Fibroblast of pulmonary artery (primary cell): ENCODE data around the gene STARD3.
"Not testable (repeated sequence)": the region's sequence is repeated elsewhere in the genome, so short reads cannot be mapped to it uniquely, and the experiment has no call there.

Experiments used
- DNase-seq: peaks from one replicate; pipeline ENCODE4 v3.0.0-alpha.2; 2010; ENCODE audit warnings: low read depth
- H3K4me3 ChIP-seq: replicated peaks from 2 replicates; pipeline ENCODE4 v1.5.1; 2011; ENCODE audit warnings: low read depth, mild to moderate bottlenecking, control low read depth, low read length, moderate library complexity
- TF ChIP-seq, protein P1 (sequence below): IDR thresholded peaks from 2 replicates; pipeline ENCODE4 v1.5.1; 2011; ENCODE audit warnings: mild to moderate bottlenecking, control low read depth, low read length, inconsistent platforms; ENCODE audit errors: missing control alignments

STARD3 gene

DNA sequence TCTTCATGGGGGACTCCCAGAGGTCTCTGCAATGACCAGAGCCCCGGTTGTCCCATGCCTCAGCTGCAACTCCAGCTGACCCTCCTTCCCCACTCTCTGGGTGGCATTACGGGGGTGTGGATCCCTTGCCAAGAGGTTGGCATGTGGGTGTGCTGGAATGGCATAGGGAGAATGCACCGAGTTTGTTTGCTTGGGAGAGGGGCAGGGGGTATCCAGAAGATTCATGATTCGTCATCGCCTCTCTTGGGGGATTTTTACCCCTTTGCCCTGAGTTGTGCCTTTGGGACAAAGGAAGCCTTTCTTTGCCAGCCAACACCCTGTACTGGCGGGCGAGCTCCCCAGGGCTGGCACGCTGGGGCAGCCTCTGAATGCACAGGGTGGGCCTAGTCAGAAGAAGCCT lies 69.4 kb downstream of the STARD3 start:
- TF ChIP-seq, protein P1, sequence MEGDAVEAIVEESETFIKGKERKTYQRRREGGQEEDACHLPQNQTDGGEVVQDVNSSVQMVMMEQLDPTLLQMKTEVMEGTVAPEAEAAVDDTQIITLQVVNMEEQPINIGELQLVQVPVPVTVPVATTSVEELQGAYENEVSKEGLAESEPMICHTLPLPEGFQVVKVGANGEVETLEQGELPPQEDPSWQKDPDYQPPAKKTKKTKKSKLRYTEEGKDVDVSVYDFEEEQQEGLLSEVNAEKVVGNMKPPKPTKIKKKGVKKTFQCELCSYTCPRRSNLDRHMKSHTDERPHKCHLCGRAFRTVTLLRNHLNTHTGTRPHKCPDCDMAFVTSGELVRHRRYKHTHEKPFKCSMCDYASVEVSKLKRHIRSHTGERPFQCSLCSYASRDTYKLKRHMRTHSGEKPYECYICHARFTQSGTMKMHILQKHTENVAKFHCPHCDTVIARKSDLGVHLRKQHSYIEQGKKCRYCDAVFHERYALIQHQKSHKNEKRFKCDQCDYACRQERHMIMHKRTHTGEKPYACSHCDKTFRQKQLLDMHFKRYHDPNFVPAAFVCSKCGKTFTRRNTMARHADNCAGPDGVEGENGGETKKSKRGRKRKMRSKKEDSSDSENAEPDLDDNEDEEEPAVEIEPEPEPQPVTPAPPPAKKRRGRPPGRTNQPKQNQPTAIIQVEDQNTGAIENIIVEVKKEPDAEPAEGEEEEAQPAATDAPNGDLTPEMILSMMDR: no peak
- DNase-seq: no peak
- no peak overlapping the region for H3K4me3 ChIP-seq

DNA sequence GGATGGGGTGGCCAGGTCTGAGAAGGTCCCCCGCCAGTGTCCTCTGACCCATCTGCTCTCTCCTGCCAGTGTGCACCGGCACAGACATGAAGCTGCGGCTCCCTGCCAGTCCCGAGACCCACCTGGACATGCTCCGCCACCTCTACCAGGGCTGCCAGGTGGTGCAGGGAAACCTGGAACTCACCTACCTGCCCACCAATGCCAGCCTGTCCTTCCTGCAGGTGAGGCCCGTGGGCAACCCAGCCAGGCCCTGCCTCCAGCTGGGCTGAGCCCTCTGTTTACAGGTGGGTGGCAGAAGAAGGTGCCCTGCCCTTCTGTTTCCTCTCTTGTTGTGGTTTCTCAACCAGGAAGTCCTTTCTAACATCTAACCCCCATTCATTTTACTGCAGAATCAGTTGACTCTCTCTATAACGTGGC lies 70.0 kb downstream of the STARD3 start:
- H3K4me3 ChIP-seq: no peak overlapping the region
- TF ChIP-seq, protein P1: no peak
- DNase-seq: no peak

DNA sequence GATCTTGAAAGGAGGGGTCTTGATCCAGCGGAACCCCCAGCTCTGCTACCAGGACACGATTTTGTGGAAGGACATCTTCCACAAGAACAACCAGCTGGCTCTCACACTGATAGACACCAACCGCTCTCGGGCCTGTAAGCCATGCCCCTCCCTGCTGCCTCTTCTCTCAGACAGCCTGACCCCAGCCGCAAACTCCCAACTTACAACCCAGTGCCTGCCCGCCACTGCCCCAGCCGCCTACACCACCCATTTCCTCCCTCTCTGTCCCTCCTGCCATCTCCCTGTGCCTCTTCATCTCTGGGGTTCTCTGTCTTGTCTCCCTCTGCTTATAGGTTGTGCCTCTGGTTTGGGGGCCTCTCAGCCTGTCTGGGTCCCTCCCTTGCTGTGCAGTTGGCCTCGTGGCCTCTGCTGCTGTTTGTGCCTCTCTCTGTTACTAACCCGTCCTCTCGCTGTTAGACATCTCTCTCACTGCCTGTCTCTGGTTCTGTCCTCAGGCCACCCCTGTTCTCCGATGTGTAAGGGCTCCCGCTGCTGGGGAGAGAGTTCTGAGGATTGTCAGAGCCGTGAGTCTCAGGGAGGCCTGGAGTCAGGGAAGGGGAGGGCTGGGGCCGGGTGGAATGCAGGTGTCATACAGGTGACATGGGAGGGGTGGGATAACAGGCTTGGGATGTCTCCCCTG lies 72.5 kb downstream of the STARD3 start:
- no peak overlapping the region for H3K4me3 ChIP-seq
- TF ChIP-seq, protein P1: no peak
- no peak for DNase-seq

DNA sequence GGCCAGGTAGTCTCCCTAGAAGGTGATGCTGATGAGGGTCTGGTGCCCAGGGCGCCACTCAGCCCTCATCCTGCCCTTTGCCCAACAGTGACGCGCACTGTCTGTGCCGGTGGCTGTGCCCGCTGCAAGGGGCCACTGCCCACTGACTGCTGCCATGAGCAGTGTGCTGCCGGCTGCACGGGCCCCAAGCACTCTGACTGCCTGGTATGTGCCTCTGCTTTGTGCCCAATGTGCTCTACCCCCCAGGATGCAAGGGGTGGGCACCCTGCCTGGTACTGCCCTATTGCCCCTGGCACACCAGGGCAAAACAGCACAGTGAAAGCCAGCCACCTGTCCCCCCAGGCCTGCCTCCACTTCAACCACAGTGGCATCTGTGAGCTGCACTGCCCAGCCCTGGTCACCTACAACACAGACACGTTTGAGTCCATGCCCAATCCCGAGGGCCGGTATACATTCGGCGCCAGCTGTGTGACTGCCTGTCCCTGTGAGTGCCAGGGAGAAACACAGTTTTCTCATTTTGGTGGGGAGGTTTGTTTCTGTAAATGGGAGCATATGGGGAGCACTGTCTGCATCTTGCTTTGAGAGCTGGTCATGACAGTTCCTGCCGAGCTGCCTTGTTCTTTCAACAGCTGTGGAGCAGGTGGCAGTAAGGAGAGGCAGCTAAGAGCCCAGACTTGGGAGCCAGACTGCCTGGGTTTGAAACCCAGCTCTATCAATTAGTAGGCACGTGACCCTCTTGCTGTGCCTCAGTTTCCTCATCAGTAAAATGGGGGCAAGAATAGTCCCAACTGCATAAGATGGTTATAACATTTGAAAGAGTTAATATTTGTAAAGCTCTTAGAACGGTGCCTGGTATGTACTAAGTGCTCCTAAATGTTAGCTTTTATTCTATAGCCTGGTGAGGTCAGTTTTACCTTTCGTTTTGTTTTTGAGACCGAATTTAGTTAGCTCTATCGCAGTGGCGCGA lies 73.3 kb downstream of the STARD3 start:
- TF ChIP-seq, protein P1: no peak
- no peak for DNase-seq
- H3K4me3 ChIP-seq: no peak overlapping the region

DNA sequence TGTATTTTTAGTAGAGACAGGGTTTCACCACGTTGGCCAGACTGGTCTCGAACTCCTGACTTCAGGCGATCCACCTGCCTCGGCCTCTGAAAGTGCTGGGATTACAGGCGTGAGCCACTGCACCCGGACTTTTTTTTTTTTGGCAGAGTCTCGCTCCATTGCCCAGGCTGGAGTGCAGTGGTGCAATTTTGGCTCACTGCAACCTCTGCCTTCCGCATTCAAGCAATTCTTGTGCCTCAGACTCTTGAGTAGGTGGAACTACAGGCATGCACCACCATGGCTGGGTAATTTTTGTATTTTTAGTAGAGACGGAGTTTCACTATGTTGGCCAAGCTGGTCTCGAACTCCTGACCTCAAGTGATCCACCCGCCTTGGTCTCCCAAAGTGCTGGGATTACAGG lies 74.1 kb downstream of the STARD3 start:
- DNase-seq, H3K4me3 ChIP-seq: not testable (repeated sequence)

DNA sequence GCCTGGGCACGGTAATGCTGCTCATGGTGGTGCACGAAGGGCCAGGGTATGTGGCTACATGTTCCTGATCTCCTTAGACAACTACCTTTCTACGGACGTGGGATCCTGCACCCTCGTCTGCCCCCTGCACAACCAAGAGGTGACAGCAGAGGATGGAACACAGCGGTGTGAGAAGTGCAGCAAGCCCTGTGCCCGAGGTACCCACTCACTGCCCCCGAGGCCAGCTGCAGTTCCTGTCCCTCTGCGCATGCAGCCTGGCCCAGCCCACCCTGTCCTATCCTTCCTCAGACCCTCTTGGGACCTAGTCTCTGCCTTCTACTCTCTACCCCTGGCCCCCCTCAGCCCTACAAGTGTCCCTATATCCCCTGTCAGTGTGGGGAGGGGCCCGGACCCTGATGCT lies 74.9 kb downstream of the STARD3 start:
- TF ChIP-seq, protein P1: no peak
- no peak for DNase-seq
- no peak overlapping the region for H3K4me3 ChIP-seq
